ENCODE data around the gene UBB.

UBB gene

DNA sequence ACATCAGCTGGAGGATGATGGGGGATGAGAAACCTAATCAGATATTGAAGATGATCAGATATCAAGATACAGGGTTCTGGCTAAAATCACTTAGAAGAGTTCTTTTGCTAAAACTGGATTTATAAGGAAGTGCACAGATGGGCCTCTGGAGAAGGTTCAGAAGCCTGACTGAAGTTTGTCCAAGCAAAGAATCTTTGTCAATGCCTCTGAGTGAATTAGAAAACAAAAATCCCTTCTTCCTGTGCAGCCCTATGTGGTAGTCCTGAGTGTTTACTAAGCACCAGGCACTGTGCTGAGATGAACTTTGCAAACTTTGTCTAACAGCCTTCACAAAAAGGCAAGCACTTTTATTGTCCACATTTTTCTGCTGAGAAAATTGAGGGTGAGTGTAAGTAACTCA, 16.3 kb upstream of the UBB start:
- TF ChIP-seq, protein P1, sequence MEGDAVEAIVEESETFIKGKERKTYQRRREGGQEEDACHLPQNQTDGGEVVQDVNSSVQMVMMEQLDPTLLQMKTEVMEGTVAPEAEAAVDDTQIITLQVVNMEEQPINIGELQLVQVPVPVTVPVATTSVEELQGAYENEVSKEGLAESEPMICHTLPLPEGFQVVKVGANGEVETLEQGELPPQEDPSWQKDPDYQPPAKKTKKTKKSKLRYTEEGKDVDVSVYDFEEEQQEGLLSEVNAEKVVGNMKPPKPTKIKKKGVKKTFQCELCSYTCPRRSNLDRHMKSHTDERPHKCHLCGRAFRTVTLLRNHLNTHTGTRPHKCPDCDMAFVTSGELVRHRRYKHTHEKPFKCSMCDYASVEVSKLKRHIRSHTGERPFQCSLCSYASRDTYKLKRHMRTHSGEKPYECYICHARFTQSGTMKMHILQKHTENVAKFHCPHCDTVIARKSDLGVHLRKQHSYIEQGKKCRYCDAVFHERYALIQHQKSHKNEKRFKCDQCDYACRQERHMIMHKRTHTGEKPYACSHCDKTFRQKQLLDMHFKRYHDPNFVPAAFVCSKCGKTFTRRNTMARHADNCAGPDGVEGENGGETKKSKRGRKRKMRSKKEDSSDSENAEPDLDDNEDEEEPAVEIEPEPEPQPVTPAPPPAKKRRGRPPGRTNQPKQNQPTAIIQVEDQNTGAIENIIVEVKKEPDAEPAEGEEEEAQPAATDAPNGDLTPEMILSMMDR (IDR thresholded peaks at IDR 0.05; ENCODE audit: low read length): no peak
- TF ChIP-seq EZH2 (optimal IDR thresholded peaks at IDR 0.05; ENCODE audit: low read depth, low read length): no peak
- no peak for TF ChIP-seq EZH2phosphoT487 (IDR thresholded peaks at IDR 0.05; ENCODE audit: low read length)
- Histone ChIP-seq H3K79me2 (ENCODE audit: low read length) (no peaks in the 10 kb centered on the region), H3K9me2 (replicated peaks; ENCODE audit: insufficient read depth, low read length) (no peaks in the 10 kb centered on the region), H2AFZ (ENCODE audit: low read length) (no peak overlapping the region), H3K4me2 (ENCODE audit: low read depth, low read length) (no peak overlapping the region), H3K4me3 (ENCODE audit: low read length) (no peak overlapping the region), H3K27ac (ENCODE audit: low read length) (no peak overlapping the region), H3K9ac (ENCODE audit: low read length) (no peak overlapping the region), H4K20me1 (ENCODE audit: insufficient read depth, low read length) (no peaks in the 10 kb centered on the region), H3K4me1 (ENCODE audit: low read length) (no peaks in the 10 kb centered on the region), H3K27me3 (replicated peaks; ENCODE audit: insufficient read depth, low read length) (no peaks in the 10 kb centered on the region), H3F3A (ENCODE audit: insufficient read depth, low read length) (no peaks in the 10 kb centered on the region), H3K9me3 (replicated peaks; ENCODE audit: insufficient read depth, low read length) (no peaks in the 10 kb centered on the region), H3K36me3 (replicated peaks; ENCODE audit: insufficient read depth, low read length) (no peaks in the 10 kb centered on the region)
- DNase-seq: no peak

DNA sequence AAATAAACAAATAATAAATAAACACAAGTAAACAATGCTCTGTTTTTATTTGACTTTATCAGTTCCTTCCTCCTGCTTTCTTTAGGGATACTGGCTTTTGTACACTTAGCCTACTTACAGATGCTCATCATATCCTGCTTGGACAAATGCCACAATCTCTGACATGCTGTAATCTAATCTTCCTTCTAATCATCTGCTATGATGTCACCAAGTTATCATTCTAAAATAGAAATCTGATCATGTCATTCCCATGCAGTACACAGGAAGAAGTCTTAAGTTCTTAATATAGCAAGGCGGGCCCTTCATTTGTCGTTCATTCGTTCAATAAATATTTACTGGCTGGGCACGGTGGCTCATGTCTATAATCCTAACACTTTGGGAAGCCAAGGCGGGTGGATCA, 9.1 kb upstream of the UBB start:
- Histone ChIP-seq H3K27me3 (replicated peaks; ENCODE audit: insufficient read depth, low read length) (no peaks in the 10 kb centered on the region), H4K20me1 (ENCODE audit: insufficient read depth, low read length) (no peaks in the 10 kb centered on the region), H3K4me3 (ENCODE audit: low read length) (no peak overlapping the region), H3K79me2 (ENCODE audit: low read length) (no peaks in the 10 kb centered on the region), H3K27ac (ENCODE audit: low read length) (no peak overlapping the region), H3K9ac (ENCODE audit: low read length) (no peak overlapping the region), H3K4me1 (ENCODE audit: low read length) (no peaks in the 10 kb centered on the region), H3K9me3 (replicated peaks; ENCODE audit: insufficient read depth, low read length) (no peaks in the 10 kb centered on the region), H3K36me3 (replicated peaks; ENCODE audit: insufficient read depth, low read length) (no peaks in the 10 kb centered on the region), H2AFZ (ENCODE audit: low read length) (no peak overlapping the region), H3F3A (ENCODE audit: insufficient read depth, low read length) (no peaks in the 10 kb centered on the region), H3K9me2 (replicated peaks; ENCODE audit: insufficient read depth, low read length) (no peaks in the 10 kb centered on the region), H3K4me2 (ENCODE audit: low read depth, low read length) (no peak overlapping the region)
- no peak for TF ChIP-seq EZH2phosphoT487 (IDR thresholded peaks at IDR 0.05; ENCODE audit: low read length)
- TF ChIP-seq, protein P1 (IDR thresholded peaks at IDR 0.05; ENCODE audit: low read length): no peak
- no peak for DNase-seq

DNA sequence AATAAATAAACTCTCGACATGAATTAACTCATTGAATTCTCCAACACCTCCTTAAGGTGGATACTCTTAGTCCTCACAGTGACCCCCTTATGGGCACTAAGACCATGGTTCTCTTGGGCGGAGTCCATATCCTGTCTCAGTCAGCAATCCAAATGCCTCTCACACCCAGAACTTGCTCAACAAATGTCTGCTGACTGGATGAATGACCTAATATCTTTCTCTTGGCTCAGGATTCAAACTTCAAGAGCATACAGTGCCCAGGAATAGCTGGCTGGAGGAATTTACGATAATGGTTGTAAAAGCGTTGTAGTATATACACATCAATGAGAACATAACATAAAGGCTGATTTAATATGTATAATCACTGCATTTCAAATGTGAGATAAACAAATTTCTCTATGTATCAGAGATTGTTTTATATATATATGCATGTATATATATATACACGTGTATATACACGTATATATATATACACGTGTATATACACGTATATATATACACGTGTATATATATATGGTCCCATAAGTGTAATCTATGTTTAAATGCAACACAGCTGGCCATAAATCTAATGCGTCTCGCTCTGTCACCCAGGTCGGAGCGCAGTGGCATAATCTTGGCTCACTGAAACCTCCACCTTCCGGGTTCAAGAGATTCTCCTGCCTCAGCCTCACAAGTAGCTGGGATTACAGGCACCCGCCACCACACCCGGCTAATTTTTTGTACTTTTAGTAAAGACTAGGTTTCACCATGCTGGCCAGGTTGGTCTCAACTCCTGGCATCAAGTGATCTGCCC, 6.5 kb upstream of the UBB start:
- Histone ChIP-seq H3K9me2 (replicated peaks; ENCODE audit: insufficient read depth, low read length) (no peaks in the 10 kb centered on the region), H4K20me1 (ENCODE audit: insufficient read depth, low read length) (no peaks in the 10 kb centered on the region), H3K4me2 (ENCODE audit: low read depth, low read length) (no peak overlapping the region), H3K9ac (ENCODE audit: low read length) (no peak overlapping the region), H3K4me1 (ENCODE audit: low read length) (no peaks in the 10 kb centered on the region), H3K9me3 (replicated peaks; ENCODE audit: insufficient read depth, low read length) (no peaks in the 10 kb centered on the region), H3F3A (ENCODE audit: insufficient read depth, low read length) (no peaks in the 10 kb centered on the region), H3K36me3 (replicated peaks; ENCODE audit: insufficient read depth, low read length) (no peaks in the 10 kb centered on the region), H3K27me3 (replicated peaks; ENCODE audit: insufficient read depth, low read length) (no peaks in the 10 kb centered on the region), H3K79me2 (ENCODE audit: low read length) (no peaks in the 10 kb centered on the region), H2AFZ (ENCODE audit: low read length) (no peak overlapping the region), H3K27ac (ENCODE audit: low read length) (no peak overlapping the region), H3K4me3 (ENCODE audit: low read length) (no peak overlapping the region)
- no peak for DNase-seq
- TF ChIP-seq, protein P1 (IDR thresholded peaks at IDR 0.05; ENCODE audit: low read length): no peak
- TF ChIP-seq EZH2phosphoT487 (IDR thresholded peaks at IDR 0.05; ENCODE audit: low read length): no peak
- no peak for TF ChIP-seq EZH2 (optimal IDR thresholded peaks at IDR 0.05; ENCODE audit: low read depth, low read length)
